GM19240 (cell line): Measurements from ENCODE around the gene CTSF.
"Not testable (repeated sequence)": the region's sequence is repeated elsewhere in the genome, so short reads cannot be mapped to it uniquely, and the experiment has no call there.

ENCODE experiments used
- DNase-seq: peaks from one replicate; pipeline ENCODE4 v3.0.0; 2011; ENCODE audit warnings: low spot score; ENCODE audit not compliant: insufficient read length

CTSF gene

DNA sequence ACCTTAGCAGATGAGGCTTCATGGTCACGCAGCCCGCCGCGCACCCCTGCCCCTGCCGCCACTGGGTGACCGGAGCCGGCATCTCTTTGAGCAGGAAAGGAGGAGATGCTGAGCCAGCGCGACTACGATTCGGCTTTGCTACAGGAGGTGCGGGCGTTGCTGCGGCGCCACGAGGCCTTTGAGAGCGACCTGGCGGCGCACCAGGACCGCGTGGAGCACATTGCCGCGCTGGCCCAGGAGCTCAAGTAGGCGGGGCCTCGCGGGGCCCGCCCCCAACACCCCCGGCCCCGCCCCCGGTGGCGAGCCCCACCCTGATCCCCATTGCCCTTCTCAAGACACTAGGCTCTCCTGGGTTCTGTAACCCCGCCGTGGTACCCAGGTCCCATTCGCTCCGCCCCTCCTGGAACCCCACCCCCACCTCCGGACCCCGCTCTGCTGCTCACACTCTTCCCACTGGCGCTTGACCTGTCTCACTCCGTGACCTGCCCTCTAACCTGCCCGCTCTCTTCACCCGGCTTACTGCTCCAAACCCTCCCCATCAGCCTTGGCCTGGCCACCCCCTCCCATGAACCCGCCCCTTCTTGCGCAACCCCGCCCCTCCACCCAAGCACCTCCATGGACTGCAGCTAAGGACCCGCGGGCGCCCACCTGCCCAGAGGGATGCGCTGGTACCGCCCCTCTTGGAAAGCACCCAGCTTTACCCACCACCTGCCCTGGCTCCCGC, 9.1 kb downstream of the CTSF start:
- DNase-seq, result no peak

- no peak for DNase-seq
Measured at GRCh38 chr11:66557733-66558326, 10.6 kb downstream of the CTSF start.

DNA sequence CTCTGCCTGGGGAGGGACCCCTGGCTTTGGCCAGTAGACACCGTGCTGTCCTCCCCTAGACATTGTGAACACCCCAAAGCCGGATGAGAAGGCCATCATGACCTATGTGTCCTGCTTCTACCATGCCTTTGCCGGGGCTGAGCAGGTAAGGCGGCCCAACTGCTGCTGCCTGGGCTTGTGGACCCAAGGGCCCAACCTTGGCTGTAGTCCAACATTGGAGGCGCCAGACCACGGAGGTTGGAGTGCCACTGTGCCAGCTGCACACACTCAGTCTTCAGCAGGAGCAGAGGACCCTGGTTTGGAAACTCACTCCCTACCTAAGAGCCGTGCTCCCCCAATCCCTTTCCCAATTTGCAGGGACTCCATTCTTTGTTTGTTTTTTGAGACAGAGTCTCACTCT, 12.3 kb downstream of the CTSF start:
- DNase-seq, result no peak

DNA sequence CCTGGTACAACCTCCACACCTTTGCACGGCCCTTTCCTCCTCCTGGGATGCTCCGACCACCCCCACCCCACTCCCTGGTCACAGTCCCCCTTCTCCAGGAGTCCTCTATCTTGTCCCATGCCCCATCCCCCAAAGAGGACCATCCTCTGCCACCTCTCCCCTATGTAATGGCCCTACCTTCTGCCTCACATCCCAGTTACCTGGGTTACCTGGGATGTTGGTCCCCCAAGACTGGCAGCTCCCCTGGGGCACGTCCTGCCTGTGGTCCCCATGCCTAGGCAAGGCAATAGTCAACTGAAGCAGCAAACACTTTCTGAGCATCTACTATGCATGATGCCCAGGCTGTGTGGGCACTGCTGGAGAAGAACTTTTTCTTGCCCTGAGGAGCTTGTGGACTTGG, 13.0 kb downstream of the CTSF start:
- no peak for DNase-seq

DNA sequence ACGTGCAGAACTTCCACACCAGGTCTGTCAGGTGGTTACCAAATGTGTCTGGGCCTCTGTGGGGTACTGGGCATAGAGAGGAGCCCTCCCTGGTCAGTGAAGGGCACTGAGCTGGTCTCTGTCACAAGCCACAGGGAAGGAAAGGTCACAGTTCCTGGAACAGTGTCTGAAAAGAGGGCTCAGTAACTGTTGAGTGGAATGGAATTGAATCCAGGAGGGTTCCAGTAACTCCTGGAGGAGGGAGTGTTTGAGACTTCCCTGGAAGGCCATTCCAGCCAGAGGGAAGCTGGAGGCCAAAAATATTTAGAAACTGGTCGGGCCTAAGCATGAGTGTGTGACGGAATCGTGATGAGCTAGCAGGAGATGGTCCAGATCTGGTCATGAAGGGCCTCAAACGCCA, 13.8 kb downstream of the CTSF start:
- DNase-seq, result no peak

- DNase-seq, result no peak
Measured at GRCh38 chr11:66550887-66551286, 17.5 kb downstream of the CTSF start.

GRCh38 chr11:66549696-66550095, 18.7 kb downstream of the CTSF start:
- DNase-seq, result no peak

- no peak for DNase-seq
Measured at GRCh38 chr11:66548774-66549630, 19.4 kb downstream of the CTSF start.

DNA sequence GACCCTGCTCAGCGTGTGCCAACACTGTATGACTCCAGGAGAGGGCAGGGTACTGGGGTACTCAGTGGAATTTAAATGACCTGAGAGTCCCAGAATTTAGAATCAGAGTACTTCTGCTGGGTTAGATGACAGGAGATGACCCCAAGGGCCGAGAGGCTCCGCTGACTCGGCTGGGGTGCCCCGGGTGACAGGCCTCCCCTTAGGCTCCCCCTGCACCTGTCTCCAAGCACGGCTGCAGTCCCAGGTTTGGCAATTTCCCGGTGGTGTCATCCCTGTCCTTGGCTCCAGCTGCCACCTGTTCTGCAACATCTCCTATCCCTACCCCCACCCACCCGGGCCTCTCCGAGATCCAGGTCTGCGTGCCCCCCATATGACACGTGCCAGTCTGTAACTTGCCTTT, 20.4 kb downstream of the CTSF start:
- no peak for DNase-seq

DNA sequence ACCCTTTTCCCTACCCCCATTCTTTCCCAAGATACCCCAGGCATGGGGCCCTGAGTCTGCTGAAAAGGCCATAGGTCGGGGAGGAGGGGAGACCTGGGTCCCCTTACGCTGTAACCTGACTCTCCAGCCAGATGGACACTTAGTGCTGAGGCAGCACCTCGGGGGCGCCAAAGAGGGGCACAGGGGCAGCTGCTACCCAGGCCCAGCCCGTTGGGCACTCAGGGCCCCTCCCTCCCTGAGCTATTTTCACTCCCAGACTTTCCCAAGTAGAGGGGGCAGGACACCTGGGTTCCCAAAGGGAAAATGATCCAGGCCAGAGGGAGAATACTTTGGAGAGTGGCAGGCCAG, 20.8 kb downstream of the CTSF start:
- no peak for DNase-seq

GRCh38 chr11:66546966-66547661, 21.3 kb downstream of the CTSF start:
- no peak for DNase-seq

GRCh38 chr11:66546368-66546965, 21.9 kb downstream of the CTSF start, which contains the start of gene ACTN3:
Gene ACTN3, plus strand, starts transcription at chr11:66546903. Its CDS starts 35 bp downstream, at chr11:66546938.
- no peak for DNase-seq

GRCh38 chr11:66545701-66546367, 22.6 kb downstream of the CTSF start, which contains the start of gene ZDHHC24:
Gene ZDHHC24, minus strand, starts transcription at chr11:66546048. Its CDS starts 45 bp downstream, at chr11:66546003.
- DNase-seq, result peak; percentile 96

DNA sequence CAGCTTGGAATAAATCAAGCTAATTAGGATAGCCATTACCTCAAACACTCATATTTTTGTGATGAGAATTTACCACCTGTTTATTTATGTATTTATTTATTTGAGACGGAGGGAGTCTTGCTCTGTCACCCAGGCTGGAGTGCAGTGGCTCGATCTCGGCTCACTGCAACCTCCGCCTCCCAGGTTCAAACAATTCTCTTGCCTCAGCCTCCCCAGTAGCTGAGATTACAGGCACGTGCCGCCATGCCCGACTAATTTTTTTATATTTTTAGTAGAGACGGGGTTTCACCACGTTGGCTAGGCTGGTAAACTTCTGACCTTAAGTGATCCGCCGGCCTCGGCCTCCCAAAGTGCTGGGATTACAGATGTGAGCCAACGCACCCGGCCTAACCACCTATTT, 23.5 kb downstream of the CTSF start:
- not testable (repeated sequence) for DNase-seq

- peak; percentile 49 for DNase-seq
Measured at GRCh38 chr11:66543263-66544107, 24.9 kb downstream of the CTSF start.

GRCh38 chr11:66542362-66542761, 26.0 kb downstream of the CTSF start:
- DNase-seq, result no peak

GRCh38 chr11:66541892-66542291, 26.5 kb downstream of the CTSF start:
- DNase-seq, result no peak

GRCh38 chr11:66540598-66540997, 27.8 kb downstream of the CTSF start:
- DNase-seq, result not testable (repeated sequence)

DNA sequence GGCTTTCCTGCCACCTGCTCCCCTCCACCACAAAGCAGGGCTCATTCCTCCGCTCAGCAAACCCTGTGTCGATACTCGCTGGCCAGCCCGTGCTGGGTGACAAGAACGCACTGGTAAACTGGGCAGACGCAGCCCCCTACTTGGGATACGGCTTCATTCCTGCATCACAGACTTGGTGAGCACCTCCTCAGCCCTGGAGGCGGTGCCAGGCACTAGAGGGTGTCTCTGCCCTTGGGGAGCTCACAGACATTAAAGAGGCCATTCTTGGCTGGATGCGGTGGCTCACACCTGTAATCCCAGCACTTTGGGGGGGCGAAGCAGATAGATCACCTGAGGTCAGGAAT, 28.6 kb downstream of the CTSF start:
- no peak for DNase-seq
